Stimulated activated CD4-positive, alpha-beta T cell treated with anti-CD3 and anti-CD28 coated beads, Interleukin-15, amount 100 ng/mL, for 24 hours (primary cell): ENCODE results near the gene NEURL3.
"Not testable (repeated sequence)": the region's sequence is repeated elsewhere in the genome, so short reads cannot be mapped to it uniquely, and the experiment has no call there.

Experiments used
- DNase-seq: peaks from one replicate; pipeline ENCODE4 v3.0.0-alpha.2; 2020

Gene NEURL3

DNA sequence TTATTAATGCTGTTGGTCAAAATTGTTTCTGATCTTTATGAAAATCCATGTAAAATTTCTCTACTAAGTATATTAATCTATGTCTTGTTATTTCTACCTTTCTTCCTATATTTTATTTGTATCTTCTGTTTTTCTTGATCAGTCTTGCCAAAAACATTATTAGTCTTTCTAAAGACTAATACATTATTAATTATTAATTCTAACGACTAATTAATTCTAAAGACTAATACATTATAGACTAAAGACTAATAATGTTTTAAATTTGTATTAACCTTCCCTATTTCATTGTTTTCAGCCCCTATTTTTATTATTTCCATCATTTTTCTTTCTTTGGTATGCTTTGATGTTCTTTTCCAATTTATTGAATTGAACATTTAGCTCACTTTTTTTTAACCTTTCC lies 27.7 kb downstream of the NEURL3 start:
- DNase-seq, result no peak

DNA sequence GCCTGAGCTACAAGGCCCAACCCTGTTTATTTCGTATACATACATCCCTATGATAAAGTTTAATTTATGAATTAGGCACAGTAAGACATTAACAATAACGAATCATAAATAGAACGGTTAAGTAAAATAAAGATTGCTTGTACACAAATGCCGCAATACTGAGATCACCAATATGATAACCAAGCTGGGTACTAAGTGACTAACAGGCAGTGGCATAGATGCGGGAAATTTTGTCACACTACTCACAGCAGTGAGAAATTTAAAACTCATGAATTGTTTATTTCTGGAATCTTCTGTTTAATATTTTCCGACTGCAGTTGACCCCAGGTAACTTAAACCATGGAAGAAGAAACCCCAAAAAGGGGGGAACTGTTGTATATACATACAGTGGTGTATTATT lies 33.4 kb downstream of the NEURL3 start:
- DNase-seq, result no peak

DNA sequence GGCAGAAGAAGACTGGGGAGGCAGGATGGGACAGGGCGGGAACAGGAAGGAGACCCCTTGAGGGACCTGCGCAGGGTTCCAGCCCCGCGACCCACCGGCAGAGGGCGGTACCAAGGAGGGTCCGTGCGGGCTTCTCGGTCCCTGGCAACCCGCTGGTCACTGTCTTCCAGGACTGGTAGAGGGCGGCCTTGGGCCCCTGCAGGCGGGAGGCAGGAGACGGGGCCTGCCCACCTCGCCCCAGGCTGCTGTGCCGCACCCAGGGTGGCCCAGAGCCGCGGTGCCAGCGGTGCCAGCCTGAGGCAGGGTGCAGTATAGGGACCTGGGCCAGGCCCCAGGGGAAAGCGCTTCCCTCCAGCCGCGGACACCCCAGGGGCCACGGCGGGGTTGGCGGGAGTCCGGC lies 34.5 kb downstream of the NEURL3 start:
- DNase-seq, result peak; percentile 72

DNA sequence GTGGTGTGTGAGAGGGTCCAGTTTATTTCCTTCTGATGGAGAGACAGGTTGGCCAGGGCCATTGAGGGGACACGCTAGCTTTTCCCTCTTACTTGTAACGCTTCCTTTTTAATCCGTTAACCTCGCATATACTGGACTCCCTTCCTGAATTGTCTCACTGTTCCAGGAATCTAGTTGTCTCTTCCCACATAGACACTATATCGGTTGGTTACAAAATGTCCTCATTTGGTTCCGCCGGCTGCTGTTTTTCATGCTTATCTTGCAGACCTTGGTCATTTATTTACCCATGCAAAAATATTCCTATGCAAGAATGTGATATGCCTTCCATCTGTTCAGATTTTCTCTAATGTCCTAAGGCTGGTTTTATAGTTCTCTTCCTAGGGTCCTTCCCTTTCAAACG lies 35.0 kb downstream of the NEURL3 start:
- DNase-seq, result no peak

DNA sequence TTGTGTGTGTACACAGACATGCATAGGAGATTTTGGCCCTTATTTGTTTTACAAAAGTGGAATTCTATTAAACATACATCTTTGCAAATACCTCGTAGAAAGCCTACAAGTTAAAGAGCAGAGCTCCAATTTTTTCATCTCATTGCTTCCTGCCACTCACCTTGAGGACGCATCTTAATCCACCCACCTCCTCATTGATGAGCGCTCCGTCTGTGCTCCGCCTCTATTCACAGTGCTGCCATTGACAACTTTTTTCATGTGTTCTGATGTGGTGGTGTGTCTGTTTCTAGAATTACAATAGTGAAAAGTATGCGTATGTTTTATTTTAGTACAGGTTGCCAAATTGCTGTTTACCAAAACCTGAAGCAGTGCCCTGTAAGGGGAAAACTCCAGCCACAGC lies 36.3 kb downstream of the NEURL3 start:
- no peak for DNase-seq

DNA sequence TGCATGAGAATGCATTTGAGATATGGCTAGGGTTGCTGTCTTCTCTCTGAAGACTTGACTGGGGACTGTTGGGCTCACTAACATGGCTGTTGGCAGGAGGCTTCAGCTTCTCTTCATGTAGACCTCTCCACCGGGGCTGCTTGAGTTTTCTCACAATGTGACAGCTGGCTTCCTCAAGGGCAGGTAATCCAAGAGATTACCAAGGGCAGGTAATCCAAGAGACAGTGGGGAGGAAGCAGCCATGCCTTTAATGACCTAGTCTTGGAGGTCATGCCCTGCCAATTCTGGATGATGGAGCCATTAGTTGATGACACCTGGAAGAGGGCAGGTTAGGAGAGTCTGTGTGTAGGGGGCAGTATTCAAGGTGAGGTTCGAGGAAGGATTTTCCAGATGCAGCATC lies 40.5 kb downstream of the NEURL3 start:
- no peak for DNase-seq

DNA sequence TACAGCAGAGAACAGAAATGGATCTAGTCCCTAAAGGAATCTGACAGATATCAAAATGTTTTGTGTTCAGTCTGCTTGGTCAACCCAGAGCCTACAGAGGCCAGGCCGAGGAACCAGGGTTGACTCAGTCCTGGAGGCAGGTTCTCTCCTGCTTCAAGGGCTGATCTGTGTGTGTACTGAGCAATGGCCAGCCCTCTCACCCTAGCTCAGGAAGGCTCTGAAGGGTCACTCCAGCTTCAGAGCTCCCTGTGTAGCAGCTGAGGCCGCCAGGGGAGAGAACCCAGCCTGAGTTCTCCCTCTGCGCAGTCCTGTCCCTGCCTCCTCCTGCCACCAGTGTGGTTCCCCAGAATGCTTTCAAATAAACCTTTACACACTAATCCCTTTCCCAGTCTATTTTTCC lies 41.1 kb downstream of the NEURL3 start:
- no peak for DNase-seq

DNA sequence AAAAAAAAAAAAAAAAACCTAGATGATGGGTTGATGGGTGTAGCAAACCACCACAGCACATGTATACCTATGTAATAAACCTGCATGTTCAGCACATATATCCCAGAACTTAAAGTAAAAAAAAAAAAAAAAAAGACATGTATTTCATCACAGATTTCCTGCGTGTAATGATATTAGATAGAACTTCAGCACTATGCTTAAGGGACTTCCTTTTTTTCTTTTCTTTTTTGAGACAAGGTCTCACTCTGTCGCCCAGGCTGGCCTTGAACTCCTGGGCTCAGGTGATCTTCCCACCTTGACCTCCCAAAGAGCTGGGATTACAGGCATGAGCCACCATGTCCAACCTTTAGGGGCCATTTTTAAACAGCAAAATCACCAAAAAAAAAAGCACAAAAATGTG lies 42.0 kb downstream of the NEURL3 start:
- DNase-seq, result no peak

DNA sequence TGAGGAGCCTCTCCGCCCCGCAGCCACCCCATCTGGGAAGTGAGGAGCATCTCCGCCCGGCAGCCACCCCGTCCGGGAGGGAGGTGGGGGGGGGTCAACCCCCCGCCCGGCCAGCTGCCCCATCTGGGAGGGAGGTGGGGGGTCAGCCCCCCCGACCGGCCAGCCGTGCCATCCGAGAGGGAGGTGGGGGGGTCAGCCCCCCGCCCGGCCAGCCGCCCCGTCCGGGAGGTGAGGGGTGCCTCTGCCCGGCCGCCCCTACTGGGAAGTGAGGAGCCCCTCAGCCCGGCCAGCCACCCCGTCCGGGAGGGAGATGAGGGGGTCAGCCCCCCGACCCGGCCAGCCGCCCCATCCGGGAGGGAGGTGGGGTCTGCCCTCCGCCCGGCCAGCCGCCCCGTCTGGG lies 43.5 kb downstream of the NEURL3 start:
- DNase-seq, result not testable (repeated sequence)

DNA sequence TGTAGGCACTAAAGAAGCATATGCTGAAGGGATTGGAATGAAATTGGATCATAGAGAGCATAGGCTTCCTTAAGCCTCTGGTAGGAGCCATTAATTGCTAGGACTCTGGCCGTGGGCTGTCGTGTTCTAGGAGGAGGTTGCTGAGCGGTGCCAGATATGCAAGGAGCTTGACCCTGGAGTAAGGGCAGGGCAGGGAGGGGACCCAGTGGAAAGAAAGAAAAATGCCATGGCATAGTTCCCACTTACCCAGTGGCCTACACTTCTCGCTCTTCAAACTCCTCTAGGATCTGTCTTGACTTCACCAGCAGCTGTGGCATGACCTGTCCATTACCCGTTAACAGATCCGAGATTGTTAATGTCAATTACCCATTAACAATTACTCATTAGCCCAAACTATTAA lies 53.1 kb downstream of the NEURL3 start:
- no peak for DNase-seq

DNA sequence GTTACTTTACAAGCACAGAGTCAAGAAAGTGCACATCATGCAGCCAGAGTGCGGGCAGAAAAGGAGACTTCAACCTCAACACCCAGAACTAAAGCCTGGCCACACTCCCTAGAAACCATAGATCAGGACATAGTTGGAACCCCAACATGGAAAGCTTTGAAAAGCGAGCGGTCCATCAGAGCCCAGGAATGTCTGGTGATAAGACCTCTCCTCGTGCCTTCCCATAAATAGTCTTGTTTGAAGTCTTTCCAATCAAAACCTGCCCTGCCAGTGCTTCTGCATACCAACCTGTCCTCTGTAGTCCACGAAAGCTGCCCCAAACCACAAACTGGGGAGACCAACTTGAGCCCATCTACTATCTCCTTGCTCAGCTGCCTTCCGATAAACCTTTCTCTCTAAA lies 55.5 kb downstream of the NEURL3 start:
- no peak for DNase-seq

DNA sequence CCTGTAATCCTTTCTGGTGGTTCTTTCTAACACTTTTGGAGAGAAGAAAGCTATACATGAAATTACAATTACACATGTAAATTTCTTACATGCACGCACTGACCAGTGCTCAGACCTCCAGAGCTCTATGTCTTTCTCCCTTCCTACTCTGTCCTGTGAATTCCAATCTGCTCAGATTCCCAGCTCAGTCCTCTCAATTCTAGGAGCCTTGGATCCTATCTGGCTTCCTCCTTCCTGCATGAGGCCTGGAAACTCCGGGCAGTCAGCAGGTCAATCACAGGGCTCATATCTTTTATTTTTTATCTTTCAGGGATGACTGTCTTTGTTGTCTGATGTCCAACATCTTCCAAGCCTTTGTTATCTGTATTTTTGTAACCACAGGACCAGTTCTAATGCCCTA lies 56.0 kb downstream of the NEURL3 start:
- DNase-seq, result no peak

DNA sequence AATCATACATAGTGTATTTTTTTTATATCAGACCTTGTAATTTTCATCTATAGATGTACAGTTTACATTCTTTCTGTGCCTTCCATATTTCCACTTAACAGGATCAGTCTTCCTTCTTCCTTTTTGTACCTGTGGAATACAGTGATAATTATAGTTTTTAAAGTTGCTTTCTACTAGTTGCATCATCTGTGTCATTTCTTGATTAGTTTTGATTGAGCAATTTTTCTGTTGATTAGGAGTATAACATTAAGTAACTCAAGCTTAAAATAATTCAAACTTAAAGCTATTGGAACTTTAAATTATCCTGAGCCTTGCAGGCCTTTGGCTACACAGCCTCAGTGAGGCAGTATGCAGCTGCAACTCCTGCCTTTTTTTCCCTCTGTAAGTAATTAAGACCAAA lies 57.4 kb downstream of the NEURL3 start:
- no peak for DNase-seq
